Rectal smooth muscle tissue (tissue), 1 donor: ENCODE measurements around the gene PRR36.

ENCODE experiments used
- H3K27ac ChIP-seq: one replicate; pipeline ENCODE4 v1.7.0; 2013; ENCODE audit warnings: low read depth, low read length, inconsistent platforms
- H3K27me3 ChIP-seq: one replicate; pipeline ENCODE4 v1.7.0; 2013; ENCODE audit warnings: low read length; ENCODE audit not compliant: control insufficient read depth, insufficient read depth
- H3K36me3 ChIP-seq: one replicate; pipeline ENCODE4 v1.7.0; 2013; ENCODE audit warnings: low read length; ENCODE audit not compliant: control insufficient read depth, insufficient read depth
- H3K4me1 ChIP-seq: one replicate; pipeline ENCODE4 v1.7.0; 2013; ENCODE audit warnings: low read length; ENCODE audit not compliant: control insufficient read depth, insufficient read depth
- H3K4me3 ChIP-seq: one replicate; pipeline ENCODE4 v1.7.0; 2013; ENCODE audit warnings: low read length
- H3K9ac ChIP-seq: one replicate; pipeline ENCODE4 v1.7.0; 2013; ENCODE audit warnings: low read length

Gene PRR36

DNA sequence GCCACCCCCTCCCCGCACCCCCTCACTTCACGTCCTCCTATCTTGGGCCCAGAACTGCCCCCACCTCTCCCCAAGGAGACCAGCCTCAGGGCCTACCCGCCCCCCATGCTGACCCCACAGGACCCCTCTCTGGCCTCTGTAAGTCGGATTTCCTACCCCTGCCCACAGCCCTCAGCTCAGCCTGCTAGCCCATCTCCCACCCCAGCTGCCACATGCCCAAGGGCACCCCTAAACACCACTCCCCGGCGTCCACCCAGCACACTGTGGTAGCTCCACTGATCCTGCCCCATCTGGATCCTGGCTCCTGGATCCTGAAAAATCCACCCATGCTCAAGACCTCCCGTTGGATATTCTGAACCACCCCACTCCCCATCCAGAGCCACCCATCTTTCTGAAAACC is 43.4 kb downstream of the PRR36 start:
- Histone ChIP-seq H3K27ac (no peak overlapping the region), H3K27me3 (no peaks in the 10 kb centered on the region), H3K9ac (no peak overlapping the region), H3K4me3 (peak overlapping the region; percentile 75), H3K36me3 (no peaks in the 10 kb centered on the region), H3K4me1 (peaks cover 3% of the 10 kb centered on the region)

DNA sequence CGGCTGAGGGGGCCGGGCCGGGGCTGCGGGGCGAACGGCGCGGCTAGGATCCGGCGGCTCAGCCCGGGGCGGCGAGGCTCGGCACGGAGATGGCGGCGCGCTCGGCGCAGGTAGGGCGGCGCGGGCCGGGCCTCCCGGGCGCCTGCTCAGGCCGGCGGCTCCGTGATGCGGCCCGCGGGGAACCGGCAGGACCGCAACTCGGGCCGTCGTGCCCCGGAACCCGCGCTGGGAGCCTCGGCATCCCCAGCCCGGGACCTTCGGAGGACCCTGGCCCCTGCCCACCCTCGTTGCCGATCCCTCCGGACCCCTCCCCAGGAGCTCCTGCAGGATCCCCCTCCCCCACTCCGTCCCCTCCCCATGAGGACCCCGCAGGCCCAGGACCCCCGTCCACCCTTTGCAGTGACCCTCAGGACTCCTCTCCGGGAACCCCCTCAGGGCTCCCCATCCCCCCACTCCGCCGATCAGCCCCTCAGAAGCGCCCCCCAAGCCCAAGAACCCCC is 43.9 kb downstream of the PRR36 start:
- H3K27ac ChIP-seq = no peak overlapping the region
- peak overlapping the region; percentile 75 for H3K4me3 ChIP-seq
- no peak overlapping the region for H3K9ac ChIP-seq
- H3K4me1 ChIP-seq = peaks cover 3% of the 10 kb centered on the region
- H3K36me3 ChIP-seq = no peaks in the 10 kb centered on the region
- H3K27me3 ChIP-seq = no peaks in the 10 kb centered on the region

DNA sequence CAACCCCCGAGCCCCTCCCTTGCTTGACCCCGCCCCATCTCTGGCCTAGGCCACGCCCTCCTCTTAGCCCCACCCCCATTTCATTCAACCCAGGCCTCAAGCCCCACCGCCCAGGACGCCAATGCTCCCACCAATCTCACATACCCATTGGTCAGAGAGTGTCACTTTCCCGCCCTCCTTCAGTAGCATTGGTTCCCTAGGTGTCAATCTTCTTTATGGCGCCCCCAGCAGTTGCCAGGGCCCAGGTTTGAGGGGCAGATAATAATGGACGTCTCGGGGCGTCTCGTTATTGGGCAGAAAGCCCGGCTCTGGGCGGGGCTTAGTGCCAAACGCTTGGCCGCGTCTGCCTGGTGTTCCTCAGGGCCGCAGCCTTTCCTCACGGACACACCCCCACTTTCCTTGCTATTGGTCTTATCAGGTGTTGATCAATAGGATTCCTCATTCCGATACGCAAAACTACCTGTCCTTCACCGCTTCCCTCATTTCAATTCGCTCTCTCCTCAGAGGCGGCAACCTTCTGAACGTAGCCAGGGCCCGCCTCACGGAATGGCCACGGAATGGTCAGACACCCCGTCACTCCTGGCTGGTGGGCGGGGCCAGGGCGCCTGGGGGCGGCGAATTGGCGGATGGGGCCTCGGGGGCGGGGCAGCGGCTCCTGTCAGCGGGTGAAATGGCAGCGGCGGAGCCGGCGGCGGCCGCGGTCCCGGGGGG is 44.5 kb downstream of the PRR36 start, which contains the start of gene EVI5L:
TSS of gene EVI5L (plus strand) at position 658 of the 711 bp plus-strand sequence. CDS start 16,325 bp downstream, outside the sequence.
- Histone ChIP-seq H3K9ac (no peak within 1 kb of the TSS), H3K4me1 (peaks cover 3% of the 10 kb centered on the region), H3K27me3 (no peaks in the 10 kb centered on the region), H3K36me3 (no peaks in the 10 kb centered on the region), H3K4me3 (peak within 1 kb of the TSS; percentile 75), H3K27ac (no peak within 1 kb of the TSS)

DNA sequence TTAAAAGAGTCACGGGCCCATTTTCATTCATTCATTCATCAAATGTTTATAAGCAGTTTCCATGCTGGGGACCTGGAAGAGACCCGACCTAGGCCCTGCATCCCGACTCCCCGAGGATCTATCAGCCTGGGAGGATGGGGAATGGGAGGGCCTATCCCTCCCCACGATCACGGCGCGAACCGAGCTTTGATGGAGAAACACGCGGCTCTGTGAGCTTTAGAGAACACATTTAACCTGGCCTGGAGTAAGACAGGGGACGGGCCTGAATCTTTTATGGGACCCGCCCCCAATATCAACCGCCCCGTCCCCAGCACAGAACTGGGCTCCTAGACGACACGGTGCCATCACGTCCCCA is 45.0 kb downstream of the PRR36 start:
- Histone ChIP-seq H3K9ac (no peak overlapping the region), H3K4me1 (peaks cover 3% of the 10 kb centered on the region), H3K4me3 (peak overlapping the region; percentile 23), H3K36me3 (no peaks in the 10 kb centered on the region), H3K27me3 (no peaks in the 10 kb centered on the region), H3K27ac (no peak overlapping the region)

DNA sequence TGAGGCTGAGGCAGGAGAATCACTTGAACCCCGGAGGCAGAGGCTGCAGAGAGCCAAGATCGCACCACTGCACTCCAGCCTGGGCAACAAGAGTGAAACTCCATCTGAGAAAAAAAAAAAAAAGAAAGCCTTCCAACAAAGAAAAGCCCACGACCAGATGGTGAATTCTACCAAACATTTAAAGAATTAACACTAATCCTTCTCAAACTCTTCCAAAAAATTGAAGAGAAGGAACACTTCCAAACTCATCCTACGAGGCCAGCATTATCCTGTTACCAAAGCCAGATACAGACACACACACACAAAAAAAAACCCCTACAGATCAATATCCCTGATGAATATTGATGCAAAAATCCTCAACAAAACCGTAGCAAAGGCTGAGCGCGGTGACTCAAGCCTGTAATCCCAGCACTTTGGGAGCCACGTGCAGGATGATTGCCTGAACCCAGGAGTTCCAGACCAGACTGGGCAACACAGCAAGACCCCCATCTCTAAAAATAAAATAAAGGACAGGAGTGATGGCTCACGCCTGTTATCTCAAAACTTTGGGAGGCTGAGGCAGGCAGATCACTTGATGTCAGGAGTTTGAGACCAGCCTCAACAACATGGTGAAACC is 50.4 kb downstream of the PRR36 start:
- no peak overlapping the region for H3K4me3 ChIP-seq
- no peak overlapping the region for H3K9ac ChIP-seq
- H3K27ac ChIP-seq = no peak overlapping the region

DNA sequence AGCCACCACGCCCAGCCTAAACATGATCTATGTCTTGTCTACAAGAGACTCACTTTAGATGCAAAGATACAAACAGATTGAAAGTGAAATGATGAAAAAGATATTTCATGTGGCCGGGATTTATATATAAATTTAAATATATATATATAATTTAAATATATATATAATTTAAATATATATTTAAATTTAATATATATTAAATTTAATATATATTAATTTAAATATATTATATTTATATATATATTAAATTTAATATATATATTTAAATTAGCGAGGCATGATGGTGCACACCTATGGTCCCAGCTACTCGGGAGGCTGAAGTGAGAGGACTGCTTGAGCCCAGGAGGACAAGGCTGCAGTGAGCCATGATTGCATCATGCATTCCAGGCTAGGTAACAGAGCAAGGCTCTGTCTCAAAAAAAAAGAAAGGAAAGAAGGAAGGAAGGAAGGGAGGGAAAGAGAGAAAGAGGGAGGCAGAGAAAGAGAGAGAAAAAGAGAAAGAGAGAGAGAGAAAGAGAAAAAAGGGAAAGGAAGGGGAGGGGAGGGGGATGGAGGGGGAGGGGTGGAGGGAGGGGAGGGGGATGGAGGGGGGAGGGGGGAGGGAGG is 51.2 kb downstream of the PRR36 start:
- H3K36me3 ChIP-seq = no peaks in the 10 kb centered on the region
- H3K9ac ChIP-seq = no peak overlapping the region
- no peak overlapping the region for H3K27ac ChIP-seq
- no peaks in the 10 kb centered on the region for H3K27me3 ChIP-seq
- H3K4me1 ChIP-seq = no peaks in the 10 kb centered on the region
- no peak overlapping the region for H3K4me3 ChIP-seq

More for the DNA sequence above, 50.4 kb downstream of the PRR36 start:
- Histone ChIP-seq H3K27me3 (no peaks in the 10 kb centered on the region), H3K4me1 (no peaks in the 10 kb centered on the region), H3K36me3 (no peaks in the 10 kb centered on the region)

DNA sequence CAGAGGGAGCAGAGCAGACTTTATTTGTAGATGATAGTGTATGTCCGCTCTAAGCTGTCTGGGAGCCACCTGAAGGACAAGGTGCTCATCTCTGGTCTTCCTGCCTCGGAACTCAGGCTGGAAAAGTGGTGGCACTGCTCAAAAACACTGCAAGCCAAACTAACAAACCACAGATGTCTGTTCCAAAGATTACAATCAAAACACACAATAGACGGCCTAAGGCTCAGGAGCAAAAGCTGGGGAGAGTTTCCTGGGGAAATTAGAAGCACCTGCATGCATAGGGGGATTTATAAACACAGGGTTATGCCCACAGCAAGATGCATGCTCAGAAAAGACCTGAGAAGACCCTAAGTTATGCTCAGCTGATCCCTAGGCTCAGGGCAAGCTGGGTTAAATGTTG is 53.6 kb downstream of the PRR36 start:
- H3K4me1 ChIP-seq = no peaks in the 10 kb centered on the region
- no peak overlapping the region for H3K9ac ChIP-seq
- H3K4me3 ChIP-seq = no peak overlapping the region
- H3K36me3 ChIP-seq = no peaks in the 10 kb centered on the region
- no peaks in the 10 kb centered on the region for H3K27me3 ChIP-seq
- no peak overlapping the region for H3K27ac ChIP-seq

DNA sequence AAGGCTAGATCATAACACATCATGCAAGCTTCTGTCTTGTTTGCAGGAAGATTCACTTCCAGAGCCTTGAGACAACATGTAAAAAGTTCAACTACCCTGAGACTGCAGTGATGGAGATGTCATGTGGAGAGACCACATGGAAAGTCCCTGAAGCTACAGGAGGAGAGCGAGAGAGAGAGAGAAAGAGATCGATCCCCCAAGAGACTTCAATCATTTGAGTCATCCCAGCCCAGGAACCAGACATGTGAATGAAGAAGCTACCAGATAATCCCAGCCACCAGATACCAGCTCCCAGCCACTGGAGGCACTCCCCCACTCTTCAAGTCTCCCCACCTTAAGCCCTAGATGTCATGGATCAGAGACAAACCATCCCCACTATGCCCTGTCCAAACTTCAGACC is 54.9 kb downstream of the PRR36 start:
- no peaks in the 10 kb centered on the region for H3K27me3 ChIP-seq
- H3K9ac ChIP-seq = no peak overlapping the region
- no peaks in the 10 kb centered on the region for H3K36me3 ChIP-seq
- no peaks in the 10 kb centered on the region for H3K4me1 ChIP-seq
- no peak overlapping the region for H3K27ac ChIP-seq
- no peak overlapping the region for H3K4me3 ChIP-seq

DNA sequence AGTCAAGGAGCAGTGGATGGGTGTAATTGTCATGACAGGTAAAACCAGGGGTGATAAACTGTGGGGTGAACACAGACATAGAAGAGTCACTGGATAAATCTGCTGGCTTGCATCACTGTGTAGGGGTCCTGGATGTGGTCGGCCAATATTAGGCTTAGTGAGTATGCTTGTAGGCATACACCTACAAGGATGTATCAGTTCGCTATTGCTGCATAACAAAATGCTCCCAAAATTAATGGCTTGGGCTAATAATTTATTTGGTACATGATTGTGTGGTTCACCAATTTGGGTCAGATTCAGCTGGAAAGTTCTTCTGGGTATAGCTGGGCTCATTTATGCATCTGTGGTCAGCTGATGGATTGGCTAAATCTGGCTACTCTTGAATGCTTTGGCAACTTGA is 55.4 kb downstream of the PRR36 start:
- H3K27ac ChIP-seq = no peak overlapping the region
- no peaks in the 10 kb centered on the region for H3K27me3 ChIP-seq
- no peak overlapping the region for H3K9ac ChIP-seq
- no peaks in the 10 kb centered on the region for H3K36me3 ChIP-seq
- H3K4me1 ChIP-seq = no peaks in the 10 kb centered on the region
- no peak overlapping the region for H3K4me3 ChIP-seq
